Endothelial cell of umbilical vein (primary cell): ENCODE measurements around the gene MICAL3. TPM values are rescaled to one million over a fixed set of nuclear protein-coding genes. Genes with fewer than 3 reads are reported as not detected.

Source experiments
- BruUV-seq: library from RNA; stranded (reverse); fragments of 400-500 nt; replicated peaks from 2 replicates; lab custom pipeline; 2021; lab: Mats Ljungman, UMichigan
- CTCF ChIA-PET: fragments of 300-600, 350-600 bp; sonication (Branson Sonifier 250); formaldehyde crosslinking; loops from one replicate; lab custom pipeline; 2021; ENCODE audit warnings: antibody characterized with exemption, inconsistent platforms; lab: Charles Lee
- POLR2A ChIA-PET: fragments of 300-600, 350-600 bp; sonication (Branson Sonifier 250); formaldehyde crosslinking; loops from one replicate; lab custom pipeline; 2021; ENCODE audit warnings: antibody characterized with exemption, inconsistent platforms; lab: Charles Lee
- DNase-seq: peaks from one replicate; pipeline ENCODE4 v3.0.0-alpha.2; 2011; ENCODE audit warnings: low read depth, low spot score
- FAIRE-seq: peaks from 2 replicates; lab custom pipeline; 2011; peaks lifted over from hg19 to GRCh38; lab: Jason Lieb, UNC
- H2AFZ ChIP-seq: 2 replicates; pipeline ENCODE4 v1.6.0; 2012; ENCODE audit warnings: low read depth, low read length, control low read depth, inconsistent platforms
- H3K27ac ChIP-seq: 2 replicates; pipeline ENCODE4 v1.5.1; 2011; ENCODE audit warnings: low read depth, mild to moderate bottlenecking, control low read depth, low read length, moderate library complexity; ENCODE audit not compliant: insufficient read depth
- H3K27me3 ChIP-seq, 2 experiments: 2 replicates each; pipeline versions ENCODE4 v1.6.0 to v1.6.1; 2011; ENCODE audit warnings: low read length in 2 of 2, mixed read lengths in 1 of 2; ENCODE audit not compliant: control insufficient read depth in 2 of 2, insufficient read depth in 2 of 2
- H3K36me3 ChIP-seq, 2 experiments: 2 replicates in 1 of 2; 3 replicates in 1 of 2; pipeline ENCODE4 v1.5.1; 2011; ENCODE audit warnings: low read length in 2 of 2, mild to moderate bottlenecking in 1 of 2, moderate library complexity in 1 of 2; ENCODE audit not compliant: control insufficient read depth in 2 of 2, insufficient read depth in 2 of 2; ENCODE audit errors: extremely low read depth in 1 of 2
- H3K4me1 ChIP-seq: 3 replicates; pipeline ENCODE4 v1.5.1; 2011; ENCODE audit warnings: mild to moderate bottlenecking, low read length; ENCODE audit not compliant: control insufficient read depth, insufficient read depth; ENCODE audit errors: extremely low read depth
- H3K4me2 ChIP-seq: 2 replicates; pipeline ENCODE4 v1.6.1; 2011; ENCODE audit warnings: low read length, control low read depth, mixed read lengths; ENCODE audit not compliant: insufficient read depth
- H3K4me3 ChIP-seq, 3 experiments: fragments of 200-600 bp in 1 of 3; sonication (generic), shearing (Covaris generic) in 1 of 3; replicated peaks in 1 of 3; 2 replicates each; pipeline ENCODE4 v1.5.1; 2011 to 2016; ENCODE audit warnings: control low read depth in 3 of 3, low read length in 3 of 3, mild to moderate bottlenecking in 2 of 3, inconsistent platforms in 1 of 3, low read depth in 1 of 3, moderate library complexity in 1 of 3; ENCODE audit not compliant: insufficient read depth in 1 of 3
- H3K79me2 ChIP-seq: 2 replicates; pipeline ENCODE4 v1.6.0; 2012; ENCODE audit warnings: low read length, inconsistent platforms; ENCODE audit not compliant: control insufficient read depth, insufficient read depth
- H3K9ac ChIP-seq: replicated peaks from 2 replicates; pipeline ENCODE3; 2011; ENCODE audit warnings: low read length, control low read depth; ENCODE audit not compliant: insufficient read depth; ENCODE audit errors: extremely low read depth
- H3K9me1 ChIP-seq: replicated peaks from 3 replicates; pipeline ENCODE4 v1.6.0; 2011; ENCODE audit warnings: mild to moderate bottlenecking, low read length; ENCODE audit not compliant: control insufficient read depth, insufficient read depth; ENCODE audit errors: extremely low read depth
- H3K9me3 ChIP-seq: replicated peaks from 2 replicates; pipeline ENCODE4 v1.5.1; 2012; ENCODE audit warnings: low read length, inconsistent platforms; ENCODE audit not compliant: control insufficient read depth, insufficient read depth
- H4K20me1 ChIP-seq: replicated peaks from 2 replicates; pipeline ENCODE3; 2011; ENCODE audit warnings: mild to moderate bottlenecking, low read length; ENCODE audit not compliant: control insufficient read depth, insufficient read depth; ENCODE audit errors: extremely low read depth
- EZH2 ChIP-seq: IDR thresholded peaks from 2 replicates; pipeline ENCODE4 v1.6.1; 2012; ENCODE audit warnings: borderline replicate concordance, low read depth, mild to moderate bottlenecking, moderate library complexity, low read length, inconsistent platforms; ENCODE audit not compliant: severe bottlenecking
- FOS ChIP-seq: IDR thresholded peaks from 2 replicates; pipeline ENCODE4 v1.6.1; 2011; ENCODE audit warnings: mild to moderate bottlenecking, low read length, moderate library complexity, borderline replicate concordance; ENCODE audit not compliant: insufficient read depth
- GATA2 ChIP-seq: IDR thresholded peaks from 2 replicates; pipeline ENCODE4 v1.7.0; 2011; ENCODE audit warnings: low read depth, mild to moderate bottlenecking, moderate library complexity, mixed read lengths, low read length; ENCODE audit not compliant: insufficient read length, insufficient read depth
- JUN ChIP-seq: IDR thresholded peaks from 2 replicates; pipeline ENCODE4 v1.6.1; 2011; ENCODE audit warnings: borderline replicate concordance, low read depth; ENCODE audit not compliant: insufficient read length, insufficient read depth
- MYC ChIP-seq: IDR thresholded peaks from one replicate; pipeline ENCODE4 v1.6.1; 2011; ENCODE audit warnings: mild to moderate bottlenecking, low read depth, low read length
- POLR2A ChIP-seq: IDR thresholded peaks from 2 replicates; pipeline ENCODE4 v1.6.1; 2012; ENCODE audit warnings: low read depth, mild to moderate bottlenecking, control low read depth, low read length
- POLR2AphosphoS5 ChIP-seq: IDR thresholded peaks from 2 replicates; pipeline ENCODE4 v1.6.1; 2012; ENCODE audit warnings: low read depth, mild to moderate bottlenecking, control low read depth, low read length, moderate library complexity; ENCODE audit not compliant: insufficient read depth
- dilution Hi-C: fragments of 300-500 bp; cut with MboI; formaldehyde crosslinking; loops from one replicate; pipeline ENCODE4 v1.15.0; 2019; ENCODE audit warnings: low sequenced_read_pairs; ENCODE audit not compliant: extremely low pct_ligation_motif_present
- intact Hi-C: fragments of 100-400 bp; cut with micrococcal nuclease; formaldehyde crosslinking; loops from one replicate; pipeline ENCODE4 v1.10.0; 2022
- polyA plus RNA-seq, 4 experiments: library from polyadenylated mRNA; depleted of rRNA in 3 of 4; stranded (reverse) in 3 of 4; unstranded in 1 of 4; fragments of >200 nt; gene quantifications; 2 replicates each; pipeline versions ENCODE4 v1.2.1 to v1.2.3, GENCODE V29; 2011 to 2012; ENCODE audit warnings: missing spikeins in 1 of 4
- total RNA-seq: library from RNA; stranded (reverse); gene quantifications from 2 replicates; pipeline ENCODE4 v1.2.3, GENCODE V29; 2021
- TF ChIP-seq, protein P1 (sequence below), 2 donors: IDR thresholded peaks; 1 replicate in 1 of 2; 2 replicates in 1 of 2; pipeline ENCODE4 v1.5.1; 2011; ENCODE audit warnings: low read length in 2 of 2, mild to moderate bottlenecking in 2 of 2, moderate library complexity in 2 of 2, control low read depth in 1 of 2, inconsistent platforms in 1 of 2, low read depth in 1 of 2; ENCODE audit not compliant: insufficient read depth in 1 of 2; ENCODE audit errors: extremely low read depth in 1 of 2
- TF ChIP-seq, protein P2 (sequence below): IDR thresholded peaks from 2 replicates; pipeline ENCODE4 v1.6.1; 2011; ENCODE audit not compliant: insufficient read depth, insufficient read length

The MICAL3 gene
- total and polyA plus RNA-seq, 2 donors (not counting 3 experiments of a cell fraction or from before 2014, with no cell fraction given): 14.5 to 63.7 TPM

DNA sequence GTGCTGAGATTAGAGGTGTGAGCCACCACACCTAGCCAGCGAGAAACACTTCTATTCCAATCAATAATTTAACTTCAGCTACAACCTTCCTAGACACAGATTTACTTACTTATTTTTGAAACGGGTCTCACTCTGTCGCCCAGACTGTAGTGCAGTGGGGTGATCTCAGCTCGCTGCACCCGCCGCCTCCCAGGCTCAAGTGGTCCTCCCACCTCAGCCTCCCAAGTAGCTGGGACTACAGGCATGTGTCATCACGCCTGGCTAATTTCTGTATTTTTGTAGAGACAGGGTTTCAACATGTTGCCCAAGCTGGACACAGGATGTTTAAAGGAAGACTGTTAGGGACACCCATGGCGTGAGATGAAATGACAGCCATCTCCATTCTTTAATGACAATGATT is 61.3 kb downstream of the MICAL3 start:
- H2AFZ ChIP-seq: no peak overlapping the region
- H3K4me3 ChIP-seq: no peak overlapping the region
- H3K4me1 ChIP-seq: no peaks in the 10 kb centered on the region
- TF ChIP-seq POLR2A: no peak
- no peak for TF ChIP-seq EZH2
- TF ChIP-seq MYC: no peak
- TF ChIP-seq FOS: no peak
- TF ChIP-seq, protein P1, sequence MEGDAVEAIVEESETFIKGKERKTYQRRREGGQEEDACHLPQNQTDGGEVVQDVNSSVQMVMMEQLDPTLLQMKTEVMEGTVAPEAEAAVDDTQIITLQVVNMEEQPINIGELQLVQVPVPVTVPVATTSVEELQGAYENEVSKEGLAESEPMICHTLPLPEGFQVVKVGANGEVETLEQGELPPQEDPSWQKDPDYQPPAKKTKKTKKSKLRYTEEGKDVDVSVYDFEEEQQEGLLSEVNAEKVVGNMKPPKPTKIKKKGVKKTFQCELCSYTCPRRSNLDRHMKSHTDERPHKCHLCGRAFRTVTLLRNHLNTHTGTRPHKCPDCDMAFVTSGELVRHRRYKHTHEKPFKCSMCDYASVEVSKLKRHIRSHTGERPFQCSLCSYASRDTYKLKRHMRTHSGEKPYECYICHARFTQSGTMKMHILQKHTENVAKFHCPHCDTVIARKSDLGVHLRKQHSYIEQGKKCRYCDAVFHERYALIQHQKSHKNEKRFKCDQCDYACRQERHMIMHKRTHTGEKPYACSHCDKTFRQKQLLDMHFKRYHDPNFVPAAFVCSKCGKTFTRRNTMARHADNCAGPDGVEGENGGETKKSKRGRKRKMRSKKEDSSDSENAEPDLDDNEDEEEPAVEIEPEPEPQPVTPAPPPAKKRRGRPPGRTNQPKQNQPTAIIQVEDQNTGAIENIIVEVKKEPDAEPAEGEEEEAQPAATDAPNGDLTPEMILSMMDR (IDR thresholded peaks at IDR 0.05; ENCODE audit: extremely low read depth in 1 of 2, insufficient read depth in 1 of 2, low read depth in 1 of 2, low read length in 2 of 2): no peak
- no peak for TF ChIP-seq POLR2AphosphoS5
- TF ChIP-seq, protein P2, sequence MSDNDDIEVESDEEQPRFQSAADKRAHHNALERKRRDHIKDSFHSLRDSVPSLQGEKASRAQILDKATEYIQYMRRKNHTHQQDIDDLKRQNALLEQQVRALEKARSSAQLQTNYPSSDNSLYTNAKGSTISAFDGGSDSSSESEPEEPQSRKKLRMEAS: no peak
- no peak for TF ChIP-seq GATA2
- no peak for TF ChIP-seq JUN
- FAIRE-seq: no peak
- H3K79me2 ChIP-seq: peaks cover 62% of the 10 kb centered on the region
- ChIA-PET CTCF (interaction anchor here (1.4 kb wide), 1 partner anchor 15 kb away, joined by 3 read pairs; no protein-coding TSS in a partner anchor), POLR2A (no interaction called here)
- no peaks in the 10 kb centered on the region for H4K20me1 ChIP-seq
- intact Hi-C loops: loop anchor here (5.0 kb wide), 1 partner anchor 41 kb away; no protein-coding TSS in a partner anchor
- H3K9me3 ChIP-seq: no peaks in the 10 kb centered on the region
- H3K9ac ChIP-seq: no peak overlapping the region
- H3K9me1 ChIP-seq: no peaks in the 10 kb centered on the region
- no TSS peak for BruUV-seq
- H3K27ac ChIP-seq: no peak overlapping the region
- no peak for DNase-seq
- H3K4me2 ChIP-seq: no peak overlapping the region
- H3K36me3 ChIP-seq: no peaks in the 10 kb centered on the region
- H3K27me3 ChIP-seq: no peaks in the 10 kb centered on the region
- dilution Hi-C loops: no loop called here
